GM19043 (cell line): ENCODE measurements around the gene PTPRT.

Experiments
- ATAC-seq: cut with Tn5 transposase; IDR thresholded peaks from one replicate; pipeline ENCODE4 v1.9.1; 2021; ENCODE audit warnings: low read depth; ENCODE audit not compliant: unreplicated experiment

PTPRT gene

GRCh38 chr20:43189554-43190331 lies at the start of gene PTPRT:
PTPRT (minus strand) TSS chr20:43189906; CDS start chr20:43189733, 173 bp downstream.
- ATAC-seq = no peak

GRCh38 chr20:43238833-43239232 lies 49.1 kb upstream of the PTPRT start:
- ATAC-seq = no peak

- ATAC-seq = no peak
Measured at GRCh38 chr20:43238266-43238665, 48.6 kb upstream of the PTPRT start.

- no peak for ATAC-seq
Measured at GRCh38 chr20:43237651-43238168, 48.0 kb upstream of the PTPRT start.

GRCh38 chr20:43235998-43236397 lies 46.3 kb upstream of the PTPRT start:
- ATAC-seq = no peak

GRCh38 chr20:43231829-43232228 lies 42.1 kb upstream of the PTPRT start:
- no peak for ATAC-seq

GRCh38 chr20:43229696-43230095 lies 40.0 kb upstream of the PTPRT start:
- no peak for ATAC-seq

- ATAC-seq = no peak
Measured at GRCh38 chr20:43220612-43221011, 30.9 kb upstream of the PTPRT start.

GRCh38 chr20:43210901-43211300 lies 21.2 kb upstream of the PTPRT start:
- ATAC-seq = no peak

GRCh38 chr20:43209831-43210230 lies 20.1 kb upstream of the PTPRT start:
- ATAC-seq = no peak

- no peak for ATAC-seq
Measured at GRCh38 chr20:43205699-43206098, 16.0 kb upstream of the PTPRT start.

- ATAC-seq = no peak
Measured at GRCh38 chr20:43202100-43202499, 12.4 kb upstream of the PTPRT start.

- no peak for ATAC-seq
Measured at GRCh38 chr20:43198607-43199006, 8.9 kb upstream of the PTPRT start.

- ATAC-seq = no peak
Measured at GRCh38 chr20:43196243-43196642, 6.5 kb upstream of the PTPRT start.

GRCh38 chr20:43194137-43194536 lies 4.4 kb upstream of the PTPRT start:
- ATAC-seq = no peak

GRCh38 chr20:43193443-43193842 lies 3.7 kb upstream of the PTPRT start:
- ATAC-seq = no peak

GRCh38 chr20:43191946-43192863 lies 2.5 kb upstream of the PTPRT start:
- ATAC-seq = no peak

- no peak for ATAC-seq
Measured at GRCh38 chr20:43191143-43191542, 1.4 kb upstream of the PTPRT start.

GRCh38 chr20:43190332-43190953 lies 737 bp upstream of the PTPRT start:
- no peak for ATAC-seq

GRCh38 chr20:43188861-43189553 lies 699 bp downstream of the PTPRT start:
- no peak for ATAC-seq
